ENCODE results near the gene ADAMTS16.

The ADAMTS16 gene

DNA sequence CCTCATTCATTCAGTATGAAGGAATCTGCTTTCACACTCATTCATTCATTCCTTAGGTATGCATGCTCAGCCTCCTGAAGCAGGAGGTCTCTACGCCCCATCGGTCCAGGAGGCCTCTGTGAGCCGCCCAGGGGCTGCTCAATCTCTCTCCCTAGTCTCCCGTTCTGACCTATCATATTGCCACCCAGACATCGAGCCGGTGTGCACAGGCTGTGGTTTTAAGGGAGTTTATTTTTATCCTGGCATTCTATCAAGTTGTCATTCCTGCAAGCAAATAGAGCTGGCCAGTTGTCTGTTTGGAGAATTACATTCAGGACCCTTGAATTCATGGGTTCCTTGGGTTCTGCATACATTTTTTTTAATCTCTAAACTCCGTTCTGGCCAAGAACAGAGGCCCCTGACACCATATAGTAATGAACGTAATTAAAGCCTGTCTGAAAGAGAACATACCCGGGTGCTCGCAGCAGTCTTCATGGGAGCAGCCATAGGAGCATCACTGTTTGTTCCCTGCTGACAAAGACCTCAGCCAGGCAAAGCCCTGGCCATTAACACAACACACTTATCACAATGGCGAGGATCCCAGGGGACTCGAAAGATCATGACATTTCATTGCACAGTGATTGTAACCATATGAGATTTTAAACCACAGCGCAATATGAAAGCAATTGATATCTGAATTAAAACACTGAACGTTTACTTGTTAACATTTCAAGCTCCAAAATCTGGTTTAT, 80.9 kb downstream of the ADAMTS16 start:
- DNase-seq (ENCODE audit: low read depth): no peak
- TF ChIP-seq, protein P1, sequence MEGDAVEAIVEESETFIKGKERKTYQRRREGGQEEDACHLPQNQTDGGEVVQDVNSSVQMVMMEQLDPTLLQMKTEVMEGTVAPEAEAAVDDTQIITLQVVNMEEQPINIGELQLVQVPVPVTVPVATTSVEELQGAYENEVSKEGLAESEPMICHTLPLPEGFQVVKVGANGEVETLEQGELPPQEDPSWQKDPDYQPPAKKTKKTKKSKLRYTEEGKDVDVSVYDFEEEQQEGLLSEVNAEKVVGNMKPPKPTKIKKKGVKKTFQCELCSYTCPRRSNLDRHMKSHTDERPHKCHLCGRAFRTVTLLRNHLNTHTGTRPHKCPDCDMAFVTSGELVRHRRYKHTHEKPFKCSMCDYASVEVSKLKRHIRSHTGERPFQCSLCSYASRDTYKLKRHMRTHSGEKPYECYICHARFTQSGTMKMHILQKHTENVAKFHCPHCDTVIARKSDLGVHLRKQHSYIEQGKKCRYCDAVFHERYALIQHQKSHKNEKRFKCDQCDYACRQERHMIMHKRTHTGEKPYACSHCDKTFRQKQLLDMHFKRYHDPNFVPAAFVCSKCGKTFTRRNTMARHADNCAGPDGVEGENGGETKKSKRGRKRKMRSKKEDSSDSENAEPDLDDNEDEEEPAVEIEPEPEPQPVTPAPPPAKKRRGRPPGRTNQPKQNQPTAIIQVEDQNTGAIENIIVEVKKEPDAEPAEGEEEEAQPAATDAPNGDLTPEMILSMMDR (IDR thresholded peaks at IDR 0.05; ENCODE audit: low read length, missing control alignments): no peak
- H3K4me3 ChIP-seq (replicated peaks; ENCODE audit: low read depth, low read length): no peak overlapping the region

DNA sequence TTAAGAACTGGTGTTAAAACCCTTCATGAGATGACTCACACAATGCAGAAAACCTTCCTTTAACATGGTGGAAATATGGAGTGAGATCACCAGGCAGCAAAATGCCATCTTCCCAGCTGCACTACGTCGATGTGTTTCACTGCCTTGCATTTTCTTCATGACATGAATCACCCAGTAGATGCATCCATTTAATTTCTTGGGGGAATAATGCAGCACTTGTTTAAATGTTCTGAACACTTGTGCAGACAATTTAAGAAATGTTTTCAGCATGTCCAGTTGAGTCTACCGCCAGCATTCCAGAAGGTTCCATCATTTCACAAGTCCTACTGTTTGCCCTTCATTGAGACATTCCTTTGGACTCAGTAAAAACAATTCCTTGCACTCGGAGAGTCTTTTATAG, 81.6 kb downstream of the ADAMTS16 start:
- DNase-seq (ENCODE audit: low read depth): no peak
- TF ChIP-seq, protein P1 (IDR thresholded peaks at IDR 0.05; ENCODE audit: low read length, missing control alignments): no peak
- no peak overlapping the region for H3K4me3 ChIP-seq (replicated peaks; ENCODE audit: low read depth, low read length)

DNA sequence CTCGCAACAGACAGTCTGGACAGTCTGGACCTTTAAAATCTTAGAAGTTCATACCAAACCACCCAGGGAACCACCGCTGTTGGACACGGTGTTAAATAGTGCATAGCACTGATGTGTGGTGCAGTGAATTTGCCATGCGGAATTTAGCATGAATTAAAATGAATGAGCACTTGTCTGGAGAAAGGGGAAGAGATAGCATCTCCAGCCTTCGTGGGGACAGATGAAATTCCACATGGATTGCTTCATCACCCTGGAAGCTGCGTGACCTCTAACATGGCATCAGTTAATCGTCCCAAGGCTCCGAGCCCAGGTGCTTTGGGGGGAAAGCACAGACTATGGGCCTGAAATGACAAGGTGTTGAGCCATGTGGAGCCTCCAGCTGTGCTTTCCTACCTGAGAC, 91.4 kb downstream of the ADAMTS16 start:
- TF ChIP-seq, protein P1 (IDR thresholded peaks at IDR 0.05; ENCODE audit: low read length, missing control alignments): no peak
- DNase-seq (ENCODE audit: low read depth): no peak
- H3K4me3 ChIP-seq (replicated peaks; ENCODE audit: low read depth, low read length): no peak overlapping the region

DNA sequence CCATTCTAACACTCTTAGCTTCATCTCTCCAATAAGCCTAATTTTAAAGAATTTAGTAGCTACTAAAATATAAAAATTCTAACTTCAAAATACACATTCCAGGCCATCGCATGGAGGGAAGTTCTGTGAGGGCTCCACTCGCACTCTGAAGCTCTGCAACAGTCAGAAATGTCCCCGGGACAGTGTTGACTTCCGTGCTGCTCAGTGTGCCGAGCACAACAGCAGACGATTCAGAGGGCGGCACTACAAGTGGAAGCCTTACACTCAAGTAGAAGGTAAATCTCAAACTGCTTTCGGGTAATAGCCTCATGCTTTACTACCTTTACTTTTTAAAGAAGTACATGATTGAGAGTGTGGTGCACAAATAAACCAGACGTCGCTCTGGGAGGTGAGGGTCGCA, 94.8 kb downstream of the ADAMTS16 start:
- no peak for DNase-seq (ENCODE audit: low read depth)
- TF ChIP-seq, protein P1 (IDR thresholded peaks at IDR 0.05; ENCODE audit: low read length, missing control alignments): no peak
- H3K4me3 ChIP-seq (replicated peaks; ENCODE audit: low read depth, low read length): no peak overlapping the region

DNA sequence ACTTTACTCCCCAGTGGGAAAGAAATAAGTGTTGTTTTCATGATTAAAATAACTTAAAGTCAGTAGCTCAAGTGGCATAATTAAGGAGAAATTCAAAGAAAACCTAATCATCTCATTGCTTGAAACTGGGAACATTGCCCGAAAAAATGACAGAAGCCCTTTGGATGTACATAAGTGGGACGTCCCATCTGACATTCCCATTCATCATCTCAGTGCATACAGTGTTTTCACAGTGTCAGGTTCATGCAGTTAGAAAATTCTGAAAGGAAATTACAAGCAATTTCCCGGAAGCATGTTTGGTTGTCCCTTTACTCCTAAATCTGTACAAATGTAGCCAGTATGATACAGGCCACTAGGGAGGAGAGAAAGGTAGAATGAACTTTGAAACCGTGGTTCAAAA, 95.6 kb downstream of the ADAMTS16 start:
- TF ChIP-seq, protein P1 (IDR thresholded peaks at IDR 0.05; ENCODE audit: low read length, missing control alignments): no peak
- no peak overlapping the region for H3K4me3 ChIP-seq (replicated peaks; ENCODE audit: low read depth, low read length)
- DNase-seq (ENCODE audit: low read depth): no peak

DNA sequence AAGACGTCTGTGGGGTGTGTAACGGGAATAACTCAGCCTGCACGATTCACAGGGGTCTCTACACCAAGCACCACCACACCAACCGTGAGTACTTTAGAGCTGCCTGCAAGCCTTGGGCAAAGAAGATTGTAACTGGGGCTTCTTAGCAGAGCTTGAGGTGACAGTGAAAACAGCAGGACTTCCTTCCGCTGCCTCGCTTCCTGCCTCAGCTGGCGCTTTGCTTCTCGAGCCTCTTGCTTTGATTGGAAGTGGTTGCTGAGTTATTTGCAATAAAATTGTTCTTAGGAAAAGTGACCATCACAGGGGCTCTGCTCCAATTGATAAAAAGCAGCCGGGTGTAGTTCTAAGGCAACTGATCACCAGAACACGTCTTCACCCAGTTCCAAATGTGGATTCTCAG, 99.1 kb downstream of the ADAMTS16 start:
- DNase-seq (ENCODE audit: low read depth): no peak
- TF ChIP-seq, protein P1 (IDR thresholded peaks at IDR 0.05; ENCODE audit: low read length, missing control alignments): no peak
- no peak overlapping the region for H3K4me3 ChIP-seq (replicated peaks; ENCODE audit: low read depth, low read length)

DNA sequence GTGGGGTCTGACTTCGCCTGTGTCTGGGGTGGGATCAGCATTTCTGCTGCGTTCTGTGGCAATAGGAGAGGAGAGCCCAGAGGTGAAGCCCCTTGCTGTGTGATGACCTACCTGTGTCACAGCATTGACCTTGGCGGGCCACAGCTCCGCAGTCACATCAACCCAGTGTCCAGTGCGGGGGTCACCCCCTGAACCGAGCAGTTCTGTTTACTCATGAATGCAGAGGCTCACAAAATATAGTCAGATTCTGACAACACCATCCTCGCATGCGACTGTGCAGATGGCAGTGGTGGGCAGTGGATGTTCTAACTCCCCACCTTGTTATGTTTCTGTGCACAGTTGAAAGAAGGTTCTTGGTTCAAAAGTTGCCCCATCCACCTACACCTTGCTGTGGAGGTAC, 100.1 kb downstream of the ADAMTS16 start:
- DNase-seq (ENCODE audit: low read depth): no peak
- no peak overlapping the region for H3K4me3 ChIP-seq (replicated peaks; ENCODE audit: low read depth, low read length)
- TF ChIP-seq, protein P1 (IDR thresholded peaks at IDR 0.05; ENCODE audit: low read length, missing control alignments): no peak
